GM12878 (cell line): Measurements from ENCODE around the gene LILRB5. TPM values are rescaled to one million over a fixed set of nuclear protein-coding genes. Genes with fewer than 3 reads are reported as not detected.

Experiments
- ATAC-seq: fragments of 200-7000 bp; cut with Tn5 transposase; 3 replicates; pipeline ENCODE4 v1.9.1; 2020; ENCODE audit warnings: mild to moderate bottlenecking, moderate library complexity
- BruUV-seq: library from RNA; stranded (reverse); fragments of 400-500 nt; replicated peaks from 2 replicates; lab custom pipeline; 2021; lab: Mats Ljungman, UMichigan
- CTCF ChIA-PET: fragments of 300-600 bp; sonication (Branson Sonifier 250); formaldehyde crosslinking; extraction: SDS; loops from one replicate; lab custom pipeline; 2021; ENCODE audit warnings: inconsistent platforms; lab: Yijun Ruan, JAX
- POLR2A ChIA-PET: fragments of 350-600 bp; formaldehyde crosslinking; extraction: SDS; loops from one replicate; lab custom pipeline; 2021; ENCODE audit warnings: inconsistent platforms; lab: Charles Lee
- RAD21 ChIA-PET: fragments of 300-600 bp; sonication (Branson Sonifier 250); formaldehyde crosslinking; loops from one replicate; lab custom pipeline; 2023; ENCODE audit warnings: antibody characterized with exemption; ENCODE audit not compliant: unreplicated experiment; lab: Charles Lee
- SMC1A ChIA-PET: fragments of 300-600 bp; sonication (Branson Sonifier 250); formaldehyde crosslinking; loops from one replicate; lab custom pipeline; 2023; ENCODE audit not compliant: unreplicated experiment, uncharacterized antibody; lab: Charles Lee
- DNase-seq: peaks from one replicate; pipeline ENCODE4 v3.0.0-alpha.2; 2011; ENCODE audit warnings: low read depth, low spot score
- FAIRE-seq: peaks from 3 replicates; lab custom pipeline; 2011; peaks lifted over from hg19 to GRCh38; lab: Jason Lieb, UNC
- H2AFZ ChIP-seq: 2 replicates; pipeline ENCODE4 v1.6.0; 2011; ENCODE audit warnings: low read depth, low read length, control low read depth; ENCODE audit not compliant: control insufficient read depth
- H3K27ac ChIP-seq: 2 replicates; pipeline ENCODE4 v1.5.1; 2011; ENCODE audit warnings: control low read depth; ENCODE audit not compliant: control insufficient read depth, insufficient read depth
- H3K27me3 ChIP-seq, 2 experiments: replicated peaks in 1 of 2; 2 replicates each; pipeline versions ENCODE4 v1.6.0 to v1.6.1; 2011; ENCODE audit warnings: low read length in 1 of 2; ENCODE audit not compliant: control insufficient read depth in 2 of 2, insufficient read depth in 2 of 2
- H3K36me3 ChIP-seq, 2 experiments: 2 replicates each; pipeline ENCODE4 v1.5.1; 2011; ENCODE audit warnings: low read length in 1 of 2; ENCODE audit not compliant: control insufficient read depth in 2 of 2, insufficient read depth in 2 of 2
- H3K4me1 ChIP-seq: 2 replicates; pipeline ENCODE4 v1.6.1; 2011; ENCODE audit warnings: mild to moderate bottlenecking, low read length, moderate library complexity, mixed read lengths; ENCODE audit not compliant: control insufficient read depth, insufficient read depth
- H3K4me2 ChIP-seq: 2 replicates; pipeline ENCODE4 v1.6.0; 2011; ENCODE audit warnings: control low read depth; ENCODE audit not compliant: control insufficient read depth, insufficient read depth
- H3K4me3 ChIP-seq: fragments of 200-600 bp; sonication (generic); 2 replicates; pipeline ENCODE4 v1.5.1; 2016
- H3K79me2 ChIP-seq: 2 replicates; pipeline ENCODE4 v1.6.0; 2011; ENCODE audit warnings: low read length; ENCODE audit not compliant: control insufficient read depth, insufficient read depth
- H3K9ac ChIP-seq: 2 replicates; pipeline ENCODE4 v1.8.0; 2011; ENCODE audit warnings: low read length, control low read depth, mixed read lengths; ENCODE audit not compliant: control insufficient read depth, insufficient read depth
- H3K9me3 ChIP-seq: replicated peaks from 3 replicates; pipeline ENCODE4 v1.5.1; 2011; ENCODE audit warnings: mild to moderate bottlenecking, low read length; ENCODE audit not compliant: control insufficient read depth, insufficient read depth
- H4K20me1 ChIP-seq: 2 replicates; pipeline ENCODE4 v1.6.0; 2011; ENCODE audit not compliant: control insufficient read depth, insufficient read depth
- ATF7 ChIP-seq: fragments of 450-650 bp; IDR thresholded peaks from 2 replicates; pipeline ENCODE4 v1.6.1; 2016; ENCODE audit warnings: low read depth, mild to moderate bottlenecking
- BMI1 ChIP-seq: fragments of 450-650 bp; IDR thresholded peaks from 2 replicates; pipeline ENCODE4 v1.6.1; 2016; ENCODE audit warnings: mild to moderate bottlenecking, moderate library complexity, borderline replicate concordance
- CREM ChIP-seq: IDR thresholded peaks from 2 replicates; pipeline ENCODE4 v1.6.1; 2014; ENCODE audit warnings: antibody characterized with exemption, low read depth
- MTA2 ChIP-seq: fragments of 450-650 bp; IDR thresholded peaks from 2 replicates; pipeline ENCODE4 v1.6.1; 2016; ENCODE audit warnings: low read depth, mild to moderate bottlenecking, moderate library complexity
- NRF1 ChIP-seq: conservative IDR thresholded peaks from 2 replicates; pipeline ENCODE4 v1.6.1; 2011; ENCODE audit warnings: mild to moderate bottlenecking, low read depth, low read length, improper control_type of control experiment
- RCOR1 ChIP-seq: conservative IDR thresholded peaks from 2 replicates; pipeline ENCODE4 v1.6.1; 2012; ENCODE audit warnings: low read depth, low read length, improper control_type of control experiment
- TARDBP ChIP-seq: IDR thresholded peaks from 2 replicates; pipeline ENCODE4 v1.6.1; 2016; ENCODE audit warnings: borderline replicate concordance
- whole genome bisulfite sequencing: methylation state at CpG from one replicate; pipeline ENCODE4 v1.1.6; 2016; ENCODE audit warnings: low lambda C conversion rate; ENCODE audit not compliant: insufficient replicate concordance, insufficient coverage; ENCODE audit errors: missing lambda C conversion rate; 5-methylcytosine and 5-hydroxymethylcytosine counted together
- in situ Hi-C: fragments of 300-500 bp; cut with MboI; formaldehyde crosslinking; loops from 9 replicates; pipeline ENCODE4 v1.14.3; 2018; ENCODE audit warnings: mixed read lengths
- intact Hi-C: fragments of 100-400 bp; cut with micrococcal nuclease; formaldehyde crosslinking; loops from one replicate; pipeline ENCODE4 v1.14.2; 2022; ENCODE audit not compliant: unreplicated experiment
- polyA plus RNA-seq, 11 experiments: library from polyadenylated mRNA; depleted of rRNA in 4 of 11; unstranded in 6 of 11; stranded (reverse) in 5 of 11; fragments of >200 nt; fragmentation: Nextera tagmentation in 4 of 11; fragmentation: Illumina TruSeq in 1 of 11; extraction: Ambion mirVana in 4 of 11; extraction: Trizol in 1 of 11; gene quantifications; 1 replicate in 1 of 11; 2 replicates in 10 of 11; pipeline versions ENCODE4 v1.2.1 to v1.2.3, GENCODE V29; 2011 to 2016; ENCODE audit warnings: inconsistent platforms in 2 of 11, missing spikeins in 2 of 11, low read depth in 1 of 11
- total RNA-seq, 4 experiments: library from RNA; depleted of rRNA in 3 of 4; stranded (reverse); fragments of >200 nt in 3 of 4; fragmentation: Illumina TruSeq in 1 of 4; extraction: Trizol in 1 of 4; gene quantifications; 2 replicates each; pipeline versions ENCODE4 v1.2.1 to v1.2.3, GENCODE V29; 2013 to 2021
- TF ChIP-seq, protein P1 (sequence below): IDR thresholded peaks from 2 replicates; pipeline ENCODE4 v1.6.1; 2012; ENCODE audit warnings: low read depth, low read length, improper control_type of control experiment

Gene LILRB5
- total and polyA plus RNA-seq, 10 of the 15 experiments (the other 5 are each of a cell fraction or from before 2014, with no cell fraction given) = 0.01 to 0.13 TPM; not detected in 8

DNA sequence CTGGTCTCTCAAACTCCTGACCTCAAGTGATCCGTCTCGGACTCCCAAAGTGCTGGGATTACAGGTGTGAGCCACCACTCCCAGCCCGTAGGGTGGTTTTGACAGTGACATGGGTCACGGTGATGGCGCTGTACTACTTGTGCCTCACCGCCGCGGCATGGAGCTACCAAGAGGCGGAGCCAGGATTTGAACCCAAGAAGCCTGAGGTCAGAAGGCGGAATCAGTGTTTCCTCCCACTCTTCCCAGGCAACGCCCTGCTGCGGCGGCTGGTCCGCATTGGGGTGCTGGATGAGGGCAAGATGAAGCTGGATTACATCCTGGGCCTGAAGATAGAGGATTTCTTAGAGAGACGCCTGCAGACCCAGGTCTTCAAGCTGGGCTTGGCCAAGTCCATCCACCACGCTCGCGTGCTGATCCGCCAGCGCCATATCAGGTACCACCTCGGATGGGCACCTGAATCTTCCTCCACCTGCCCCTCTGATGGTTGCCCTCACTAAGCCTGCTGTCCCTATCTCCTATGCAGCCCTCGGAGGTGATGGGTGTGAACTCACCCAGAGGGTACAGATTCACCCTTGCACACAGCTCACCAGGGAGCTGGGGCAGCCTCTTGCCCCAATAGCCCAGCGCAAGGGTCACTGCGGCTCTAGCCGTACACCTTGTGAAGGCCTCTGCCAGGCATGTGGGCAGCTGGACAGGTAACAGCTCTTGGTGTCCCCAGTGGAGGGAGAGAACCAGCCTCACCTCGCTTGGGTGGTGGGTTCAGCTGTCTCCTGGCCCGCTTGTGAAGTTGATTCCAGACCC lies 50.8 kb downstream of the LILRB5 start (continued):
- TF ChIP-seq TARDBP (no peak), ATF7 (no peak), MTA2 (no peak), RCOR1 (no peak)
- TF ChIP-seq, protein P1, sequence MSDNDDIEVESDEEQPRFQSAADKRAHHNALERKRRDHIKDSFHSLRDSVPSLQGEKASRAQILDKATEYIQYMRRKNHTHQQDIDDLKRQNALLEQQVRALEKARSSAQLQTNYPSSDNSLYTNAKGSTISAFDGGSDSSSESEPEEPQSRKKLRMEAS = no peak

DNA sequence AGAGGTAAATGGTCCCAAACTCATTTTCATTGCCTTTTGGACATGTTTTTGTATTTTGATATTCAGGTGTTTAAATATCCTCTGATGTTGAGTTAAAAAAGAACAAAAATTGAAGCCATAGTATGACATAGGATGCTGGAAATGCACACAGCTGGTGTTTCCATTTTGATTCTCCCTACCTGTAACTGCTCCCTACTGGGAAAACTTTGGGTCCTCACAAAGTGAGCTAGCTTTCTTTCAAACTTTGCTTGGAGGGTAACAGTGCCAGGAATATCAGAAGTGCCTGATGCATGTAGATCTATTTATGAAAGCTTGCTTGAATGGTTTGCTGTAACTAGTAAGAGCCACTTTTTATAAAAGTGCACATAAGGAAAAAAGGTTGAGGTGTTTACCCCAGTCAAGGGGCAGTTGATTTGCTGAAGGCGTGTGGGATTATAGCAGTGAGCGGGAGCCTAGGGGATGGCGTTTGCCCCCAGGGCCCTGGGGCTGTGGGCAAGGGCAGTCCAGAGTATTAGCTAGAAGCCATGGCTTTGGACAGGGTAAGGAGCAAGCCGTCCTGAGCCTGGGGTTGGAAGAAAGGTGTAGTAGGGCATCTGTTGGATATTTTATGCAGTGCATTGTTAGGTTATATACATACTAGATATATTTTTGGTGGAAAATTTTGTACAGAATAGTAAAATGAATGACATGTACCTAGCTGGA lies 52.2 kb downstream of the LILRB5 start:
- in situ Hi-C loops = no loop called here
- H3K9me3 ChIP-seq = no peaks in the 10 kb centered on the region

More for the DNA sequence above, 52.2 kb downstream of the LILRB5 start:
- ChIA-PET CTCF (interaction anchor here (0.6 to 1.1 kb wide), 6 partner anchors 16 to 185 kb away, joined by 3 to 4 read pairs (median 4); no protein-coding TSS in a partner anchor), POLR2A (interaction anchor here (0.6 to 7.7 kb wide), 2 partner anchors 14 to 44 kb away, joined by 9 to 100 read pairs; partner anchors contain the start of genes MBOAT7 and TSEN34), RAD21 (interaction anchor here (1.0 kb wide), 1 partner anchor 15 kb away, joined by 3 read pairs; the partner anchor contains the start of gene MBOAT7), SMC1A (interaction anchor here (0.7 to 1.6 kb wide), 3 partner anchors 12 to 16 kb away, joined by 3 to 9 read pairs (median 3); partner anchors contain the start of gene MBOAT7)
- Histone ChIP-seq H3K79me2 (peaks cover 62% of the 10 kb centered on the region), H3K9ac (peak overlapping the region; percentile 5; the same call in 1 of the 2 replicates), H3K4me1 (peaks cover 55% of the 10 kb centered on the region), H3K4me3 (peak overlapping the region; percentile 92), H3K27ac (no peak overlapping the region), H3K4me2 (peak overlapping the region; percentile 91), H4K20me1 (peaks cover 20% of the 10 kb centered on the region), H3K36me3 (peaks cover 25 to 34% of the 10 kb centered on the region in 2 experiments), H2AFZ (no peak overlapping the region), H3K27me3 (no peaks in the 10 kb centered on the region)
- WGBS = 64% methylated on average over 4 of the region's 4 CpGs
- BruUV-seq = no TSS peak
- intact Hi-C loops = no loop called here
- no peak for ATAC-seq
- DNase-seq = no peak
- TF ChIP-seq CREM (no peak), BMI1 (no peak), NRF1 (no peak)
- no peak for FAIRE-seq
